B cell (primary cell): ENCODE measurements around the gene MT1M. TPM values are rescaled to one million over a fixed set of nuclear protein-coding genes. Genes with fewer than 3 reads are reported as not detected.

Source experiments
- ATAC-seq: fragments of 200-7000 bp; cut with Tn5 transposase; one replicate; pipeline ENCODE4 v1.10.0; 2021; ENCODE audit warnings: low read depth, mild to moderate bottlenecking, moderate number of reproducible peaks, moderate library complexity
- CTCF ChIA-PET: fragments of 350-600 bp; sonication (Branson Sonifier 250); formaldehyde crosslinking; loops from one replicate; lab custom pipeline; 2021; ENCODE audit warnings: antibody characterized with exemption, inconsistent platforms; lab: Charles Lee
- POLR2A ChIA-PET: fragments of 350-600 bp; sonication (Branson Sonifier 250); formaldehyde crosslinking; loops from one replicate; lab custom pipeline; 2021; ENCODE audit warnings: antibody characterized with exemption; lab: Charles Lee
- DNase-seq: peaks from one replicate; pipeline ENCODE4 v3.0.0; 2013
- H2AFZ ChIP-seq: 2 replicates; pipeline ENCODE4 v1.6.1; 2012; ENCODE audit warnings: mild to moderate bottlenecking, low read depth, low read length; ENCODE audit not compliant: insufficient read depth, poor library complexity, severe bottlenecking
- H3K27ac ChIP-seq, 2 donors: 1 replicate in 1 of 2; 2 replicates in 1 of 2; pipeline ENCODE4 v1.5.1; 2012 to 2013; ENCODE audit warnings: low read length in 2 of 2, mild to moderate bottlenecking in 2 of 2, moderate library complexity in 1 of 2
- H3K27me3 ChIP-seq, 4 experiments: fragments of 200-600 bp in 1 of 4; sonication (generic) in 1 of 4; replicated peaks in 1 of 4; 1 replicate in 2 of 4; 2 replicates in 2 of 4; pipeline versions ENCODE4 v1.6.1 to v1.7.0; 2013 to 2016; ENCODE audit warnings: low read length in 3 of 4, mild to moderate bottlenecking in 2 of 4, mixed read lengths in 1 of 4, moderate library complexity in 1 of 4; ENCODE audit not compliant: insufficient read depth in 4 of 4, control insufficient read depth in 3 of 4; ENCODE audit errors: control extremely low read depth in 1 of 4
- H3K36me3 ChIP-seq, 2 experiments: replicated peaks in 1 of 2; 1 replicate in 1 of 2; 2 replicates in 1 of 2; pipeline versions ENCODE4 v1.6.1 to v1.7.1; 2013; ENCODE audit warnings: low read length in 1 of 2; ENCODE audit not compliant: insufficient read depth in 2 of 2, control insufficient read depth in 1 of 2; ENCODE audit errors: control extremely low read depth in 1 of 2, extremely low read depth in 1 of 2
- H3K4me1 ChIP-seq, 2 donors: fragments of 200-600 bp in 1 of 2; sonication (generic) in 1 of 2; 1 replicate in 1 of 2; 2 replicates in 1 of 2; pipeline versions ENCODE4 v1.5.1 to v1.6.1; 2013 to 2017; ENCODE audit warnings: low read length in 2 of 2; ENCODE audit not compliant: control insufficient read depth in 2 of 2, insufficient read depth in 2 of 2
- H3K4me2 ChIP-seq: replicated peaks from 2 replicates; pipeline ENCODE3; 2012; ENCODE audit warnings: mild to moderate bottlenecking, low read depth, low read length; ENCODE audit not compliant: poor library complexity, severe bottlenecking
- H3K4me3 ChIP-seq, 5 experiments: fragments of 200-600 bp in 1 of 5; sonication (generic) in 1 of 5; 1 replicate in 3 of 5; 2 replicates in 2 of 5; pipeline versions ENCODE4 v1.5.1 to v1.7.0; 2011 to 2016; ENCODE audit warnings: low read length in 4 of 5, mild to moderate bottlenecking in 4 of 5, low read depth in 2 of 5, control low read depth in 1 of 5, moderate library complexity in 1 of 5; ENCODE audit not compliant: insufficient read depth in 1 of 5; ENCODE audit errors: control extremely low read depth in 1 of 5, extremely low read depth in 1 of 5
- H3K79me2 ChIP-seq: fragments of 200-600 bp; sonication (generic); one replicate; pipeline ENCODE4 v1.6.0; 2016; ENCODE audit warnings: low read length; ENCODE audit not compliant: control insufficient read depth, insufficient read depth
- H3K9ac ChIP-seq: fragments of 200-600 bp; sonication (generic); 2 replicates; pipeline ENCODE4 v1.6.1; 2017; ENCODE audit warnings: mild to moderate bottlenecking, low read length, moderate library complexity
- H3K9me3 ChIP-seq, 3 donors: one replicate each; pipeline versions ENCODE4 v1.6.1 to v1.7.1; 2013; ENCODE audit warnings: low read length in 2 of 3; ENCODE audit not compliant: control insufficient read depth in 2 of 3, insufficient read depth in 1 of 3; ENCODE audit errors: control extremely low read depth in 1 of 3
- H4K20me1 ChIP-seq: 2 replicates; pipeline ENCODE4 v1.6.0; 2012; ENCODE audit warnings: mild to moderate bottlenecking, low read length; ENCODE audit not compliant: insufficient read depth, control insufficient read depth, poor library complexity, severe bottlenecking
- H3K27ac Mint-ChIP-seq: one replicate; pipeline ENCODE4 v1.8.0; 2021; ENCODE audit warnings: mixed read lengths
- H3K27me3 Mint-ChIP-seq: one replicate; pipeline ENCODE4 v1.8.0; 2021; ENCODE audit warnings: mixed read lengths
- H3K4me1 Mint-ChIP-seq: one replicate; pipeline ENCODE4 v1.8.0; 2021; ENCODE audit warnings: mixed read lengths
- H3K4me3 Mint-ChIP-seq: one replicate; pipeline ENCODE4 v1.8.0; 2021; ENCODE audit warnings: mixed read lengths
- H3K9me3 Mint-ChIP-seq: one replicate; pipeline ENCODE4 v1.8.0; 2022; ENCODE audit warnings: mixed read lengths; ENCODE audit not compliant: insufficient read depth
- EZH2 ChIP-seq: IDR thresholded peaks from 2 replicates; pipeline ENCODE4 v1.6.1; 2012; ENCODE audit warnings: borderline replicate concordance, low read depth, mild to moderate bottlenecking, moderate library complexity, low read length; ENCODE audit not compliant: insufficient read depth, poor library complexity, severe bottlenecking
- WGBS: methylation state at CpG from one replicate; pipeline ENCODE4 v1.1.5; 2013; ENCODE audit warnings: missing lambda C conversion rate; ENCODE audit not compliant: insufficient coverage; 5-methylcytosine and 5-hydroxymethylcytosine counted together
- intact Hi-C: fragments of 100-400 bp; cut with micrococcal nuclease; formaldehyde crosslinking; loops from one replicate; pipeline ENCODE4 v1.10.0; 2022
- polyA plus RNA-seq: library from polyadenylated mRNA; depleted of rRNA; stranded (reverse); fragments of >200 nt; gene quantifications from 2 replicates; pipeline ENCODE4 v1.2.3, GENCODE V29; 2012
- total RNA-seq, 2 donors: library from RNA; stranded (reverse); fragments of 120-200 nt in 1 of 2; gene quantifications; 1 replicate in 1 of 2; 2 replicates in 1 of 2; pipeline versions ENCODE4 v1.2.3 to v1.2.4, GENCODE V29; 2013 to 2022
- TF ChIP-seq, protein P1 (sequence below): fragments of 200-600 bp; IDR thresholded peaks from one replicate; pipeline ENCODE4 v1.8.0; 2022; ENCODE audit warnings: antibody characterized with exemption, mild to moderate bottlenecking

MT1M gene
- total and polyA plus RNA-seq, 2 donors (not counting 1 experiment from before 2014, with no cell fraction given), result not detected

DNA sequence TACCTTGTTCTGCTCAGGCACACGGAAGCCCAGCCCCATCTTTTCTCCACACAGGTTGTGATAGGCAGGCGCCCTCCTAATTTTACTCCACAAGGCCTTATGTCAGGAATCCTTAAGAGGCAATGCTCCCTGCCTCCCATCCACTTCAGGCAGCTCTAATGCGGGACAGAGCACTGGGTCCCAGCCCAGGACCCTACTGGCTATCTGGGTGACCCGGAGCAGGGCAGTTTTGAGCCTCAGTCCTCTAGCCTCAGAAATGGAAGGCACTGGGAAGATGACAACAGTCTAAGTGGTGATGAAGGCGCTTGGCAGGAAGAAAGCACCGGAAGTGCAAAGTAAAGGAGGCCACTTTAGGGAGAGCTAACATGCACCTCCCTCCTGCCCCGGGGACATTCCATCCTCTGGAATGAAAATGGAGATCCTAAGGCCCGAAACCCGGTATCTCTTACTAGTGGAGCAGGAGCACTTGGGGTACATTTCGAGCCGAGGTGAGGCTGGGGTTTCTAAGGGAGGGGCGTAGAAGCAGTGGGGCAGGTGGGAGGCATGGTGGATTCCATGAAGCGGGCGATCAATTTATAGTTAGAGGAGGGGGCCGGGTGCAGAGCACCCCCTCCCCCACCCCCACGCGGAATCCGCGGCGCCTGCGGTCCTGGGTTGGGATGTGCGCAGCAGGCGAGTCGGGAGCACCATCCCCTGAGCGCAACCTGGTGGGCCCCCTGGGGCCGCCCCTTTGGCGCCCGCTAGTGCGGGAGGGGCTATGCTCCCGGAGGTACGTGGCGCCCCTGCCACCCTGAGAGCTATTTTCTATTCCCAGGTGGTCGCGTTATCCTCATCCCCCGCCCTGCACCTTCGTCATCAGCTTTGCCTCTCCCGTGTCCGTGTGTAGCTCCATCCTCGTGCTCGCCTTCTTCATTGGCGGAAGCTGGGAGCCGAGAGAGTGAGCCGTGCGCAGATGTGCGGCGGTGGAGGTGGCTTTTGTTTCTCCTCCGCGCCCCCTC, 30.2 kb downstream of the MT1M start:
- no peak for DNase-seq
- H3K4me2 ChIP-seq, result peak overlapping the region; percentile 50
- intact Hi-C loops, result no loop called here

More for the DNA sequence above, 30.2 kb downstream of the MT1M start:
- peak; percentile 10 for ATAC-seq
- ChIA-PET CTCF (interaction anchor here (1.1 kb wide), 1 partner anchor 148 kb away, joined by 3 read pairs; no protein-coding TSS in a partner anchor), POLR2A (interaction anchor here (0.7 kb wide), 1 partner anchor 20 kb away, joined by 3 read pairs; no protein-coding TSS in a partner anchor)
- no peaks in the 10 kb centered on the region for H4K20me1 ChIP-seq
- H3K4me3 ChIP-seq, result no peak overlapping the region
- Mint-ChIP-seq H3K4me1 (peaks cover 18% of the 10 kb centered on the region), H3K4me3 (peak overlapping the region; percentile 59), H3K27ac (no peak overlapping the region), H3K27me3 (peaks cover 60% of the 10 kb centered on the region), H3K9me3 (no peaks in the 10 kb centered on the region)
- no peaks in the 10 kb centered on the region for H3K36me3 ChIP-seq
- H3K9ac ChIP-seq, result no peak overlapping the region
- TF ChIP-seq EZH2, result no peak
- TF ChIP-seq, protein P1, sequence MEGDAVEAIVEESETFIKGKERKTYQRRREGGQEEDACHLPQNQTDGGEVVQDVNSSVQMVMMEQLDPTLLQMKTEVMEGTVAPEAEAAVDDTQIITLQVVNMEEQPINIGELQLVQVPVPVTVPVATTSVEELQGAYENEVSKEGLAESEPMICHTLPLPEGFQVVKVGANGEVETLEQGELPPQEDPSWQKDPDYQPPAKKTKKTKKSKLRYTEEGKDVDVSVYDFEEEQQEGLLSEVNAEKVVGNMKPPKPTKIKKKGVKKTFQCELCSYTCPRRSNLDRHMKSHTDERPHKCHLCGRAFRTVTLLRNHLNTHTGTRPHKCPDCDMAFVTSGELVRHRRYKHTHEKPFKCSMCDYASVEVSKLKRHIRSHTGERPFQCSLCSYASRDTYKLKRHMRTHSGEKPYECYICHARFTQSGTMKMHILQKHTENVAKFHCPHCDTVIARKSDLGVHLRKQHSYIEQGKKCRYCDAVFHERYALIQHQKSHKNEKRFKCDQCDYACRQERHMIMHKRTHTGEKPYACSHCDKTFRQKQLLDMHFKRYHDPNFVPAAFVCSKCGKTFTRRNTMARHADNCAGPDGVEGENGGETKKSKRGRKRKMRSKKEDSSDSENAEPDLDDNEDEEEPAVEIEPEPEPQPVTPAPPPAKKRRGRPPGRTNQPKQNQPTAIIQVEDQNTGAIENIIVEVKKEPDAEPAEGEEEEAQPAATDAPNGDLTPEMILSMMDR, result no peak
- peaks cover 0 to 5% (median 0%) of the 10 kb centered on the region in 3 donors for H3K9me3 ChIP-seq
- 20% methylated on average over 37 of the region's 48 CpGs for WGBS
- H3K79me2 ChIP-seq, result no peaks in the 10 kb centered on the region
- H2AFZ ChIP-seq, result no peak overlapping the region
- peaks cover 0 to 50% (median 21%) of the 10 kb centered on the region in 4 experiments for H3K27me3 ChIP-seq
- no peak overlapping the region for H3K27ac ChIP-seq
- H3K4me1 ChIP-seq, result peaks cover 19 to 21% of the 10 kb centered on the region in 2 donors
